ENCODE measurements around the gene ROBO1.

The ROBO1 gene

DNA sequence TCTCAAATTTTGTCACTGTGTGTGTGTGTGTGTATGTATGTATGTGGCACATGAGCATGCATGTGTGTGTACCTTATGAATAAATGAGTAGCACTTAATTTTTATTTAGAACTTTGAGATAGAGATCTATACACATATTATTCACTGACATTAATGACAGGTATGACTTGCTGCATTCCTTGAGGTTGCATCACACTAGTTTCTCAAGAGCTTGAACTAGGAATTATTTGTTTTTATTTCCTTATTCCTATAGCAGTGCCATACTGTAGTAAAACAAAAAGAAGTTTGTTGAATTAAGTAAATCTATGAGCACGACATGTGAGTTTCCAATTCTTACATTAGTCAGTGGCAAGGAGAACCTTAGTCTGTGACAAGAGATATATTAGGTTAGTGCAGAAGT, 943.9 kb downstream of the ROBO1 start:
- DNase-seq = no peak

DNA sequence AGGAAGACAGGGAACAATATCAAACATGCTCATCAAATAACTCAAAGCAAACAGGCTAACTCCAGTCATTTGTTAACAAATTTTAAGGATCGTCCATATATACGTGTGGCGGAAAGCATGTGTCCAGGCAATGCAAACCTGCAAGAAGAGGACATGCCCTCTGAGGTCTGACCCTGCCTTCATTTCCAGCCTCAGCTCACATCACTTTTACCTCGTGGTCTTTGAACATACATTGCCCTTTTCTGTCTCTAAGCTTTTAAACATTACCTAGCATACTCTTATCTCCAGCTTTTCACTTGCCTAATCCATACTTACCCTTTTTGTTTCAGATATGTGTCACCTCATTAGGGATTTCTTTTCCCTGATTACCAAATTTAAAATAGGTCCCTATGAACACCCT, 944.4 kb downstream of the ROBO1 start:
- no peak for DNase-seq

DNA sequence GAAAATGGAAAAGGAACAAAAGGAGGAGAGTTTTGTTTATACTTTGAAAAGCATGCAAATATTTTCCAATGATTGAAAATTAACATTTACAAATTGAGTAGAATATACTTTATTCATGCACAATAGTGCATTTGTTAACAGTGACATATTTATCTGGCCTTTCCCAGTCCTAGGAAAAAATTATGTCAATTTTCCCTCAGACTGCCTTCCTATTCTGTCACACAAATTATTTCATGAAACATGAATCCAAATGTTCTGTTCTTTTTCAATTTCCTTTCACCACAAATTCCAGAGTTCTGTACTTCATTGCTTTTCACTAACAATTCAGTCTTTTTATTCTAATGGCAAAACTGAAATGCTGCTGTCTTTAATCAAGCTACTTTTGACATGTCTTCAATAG, 945.1 kb downstream of the ROBO1 start:
- DNase-seq = no peak

DNA sequence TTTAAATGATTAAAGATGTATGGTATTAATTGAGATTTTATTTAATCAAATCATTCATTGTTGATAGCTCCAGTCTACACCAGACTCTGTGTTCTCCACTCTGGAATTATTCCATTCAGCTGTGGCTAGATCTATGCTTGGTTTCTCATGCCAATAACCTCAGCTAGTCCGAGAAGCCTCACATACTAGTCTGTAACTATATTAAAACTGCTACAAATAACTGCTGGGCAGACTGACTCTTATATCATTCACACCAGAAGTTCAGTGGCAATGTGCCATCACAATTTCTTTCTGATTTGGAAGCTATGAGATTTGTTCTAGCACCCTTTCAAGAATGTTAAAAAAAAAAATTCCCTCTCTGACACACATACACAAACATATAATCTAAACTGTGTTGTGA, 947.3 kb downstream of the ROBO1 start:
- DNase-seq = no peak

DNA sequence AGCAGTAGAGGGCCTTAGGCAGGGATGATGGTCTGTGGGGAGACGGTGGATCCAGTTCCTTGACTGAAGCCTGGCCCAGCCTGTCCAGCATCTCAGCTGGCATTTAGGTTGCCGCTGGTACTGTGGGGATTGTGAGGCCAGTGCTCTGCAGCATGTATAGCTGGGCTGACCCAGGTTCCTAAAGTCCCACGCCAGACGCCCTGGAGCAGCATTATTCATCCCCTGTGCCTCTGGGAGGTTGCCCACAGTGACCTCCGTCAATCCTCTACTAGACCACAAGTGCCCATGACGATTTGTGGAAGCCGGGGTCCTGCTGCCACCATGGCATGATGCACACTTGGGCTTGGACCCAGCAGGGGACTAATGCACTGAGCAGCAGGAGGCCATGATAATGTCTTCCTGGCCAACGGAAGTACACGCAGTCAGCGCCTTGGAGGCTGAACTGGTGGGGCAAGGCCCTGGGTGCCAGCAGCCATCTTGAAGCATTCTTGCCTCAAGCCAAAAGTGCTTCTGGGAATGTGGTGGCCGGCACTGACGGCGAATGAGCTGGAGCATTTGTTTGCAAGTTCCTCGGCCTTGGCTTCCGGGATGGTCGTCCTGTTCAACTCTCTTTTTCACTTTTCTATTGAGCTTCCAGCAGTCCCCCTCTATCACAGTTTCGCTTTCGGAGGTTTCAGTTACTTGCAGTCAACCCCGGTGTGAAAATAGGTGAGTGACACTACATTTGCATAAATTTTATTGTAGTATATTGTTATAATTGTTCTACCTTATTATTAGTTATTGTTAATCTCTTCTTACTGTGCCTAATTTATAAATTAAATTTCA, 949.4 kb downstream of the ROBO1 start:
- DNase-seq = no peak

DNA sequence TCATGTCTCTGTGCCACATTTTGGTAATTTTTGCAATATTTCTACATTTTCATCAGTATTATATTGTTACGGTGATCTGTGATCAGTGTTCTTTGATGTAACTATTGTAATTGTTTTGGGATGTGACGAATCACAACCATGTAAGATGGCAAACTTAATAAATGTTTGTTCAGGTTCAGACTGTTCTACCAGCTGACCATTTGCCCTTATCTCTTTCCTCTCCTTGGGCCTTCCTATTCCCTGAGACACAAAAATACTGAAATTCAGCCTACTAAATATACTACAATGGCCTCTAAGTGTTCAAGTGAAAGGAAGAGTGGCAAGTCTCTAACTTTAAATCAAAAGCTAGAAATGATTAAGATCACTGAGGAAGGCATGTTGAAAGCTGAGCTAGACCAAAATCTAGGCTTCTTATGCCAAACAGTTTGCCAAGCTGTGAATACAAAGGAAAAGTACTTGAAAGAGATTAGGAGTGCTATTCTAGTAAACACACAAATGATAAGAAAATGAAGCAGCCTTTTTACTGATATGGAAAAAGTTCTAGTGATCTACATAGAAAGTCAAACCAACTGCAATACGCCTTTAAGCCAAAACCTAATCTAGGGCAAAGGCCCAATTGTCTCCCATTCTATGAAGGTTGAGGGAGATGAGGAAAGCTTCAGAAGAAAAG, 952.8 kb downstream of the ROBO1 start:
- no peak for DNase-seq

DNA sequence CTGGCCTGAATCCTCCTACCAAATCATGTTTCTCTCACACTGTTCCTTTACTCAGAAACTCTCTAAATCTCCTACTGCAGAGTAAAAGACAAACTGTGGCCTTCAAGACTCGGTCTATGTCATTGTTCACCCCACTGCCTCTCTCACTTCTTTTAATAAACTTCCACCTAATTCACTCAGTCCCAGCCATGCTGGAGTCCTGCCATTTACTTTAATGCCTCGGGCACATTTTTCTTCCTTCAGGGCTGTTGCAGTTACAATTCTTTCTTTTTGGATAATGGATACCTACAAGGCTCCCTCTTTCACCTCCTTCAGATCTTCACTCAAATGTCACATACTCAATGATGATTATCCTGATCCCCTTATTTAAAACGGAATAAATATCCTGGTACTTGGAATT, 955.6 kb downstream of the ROBO1 start:
- no peak for DNase-seq

DNA sequence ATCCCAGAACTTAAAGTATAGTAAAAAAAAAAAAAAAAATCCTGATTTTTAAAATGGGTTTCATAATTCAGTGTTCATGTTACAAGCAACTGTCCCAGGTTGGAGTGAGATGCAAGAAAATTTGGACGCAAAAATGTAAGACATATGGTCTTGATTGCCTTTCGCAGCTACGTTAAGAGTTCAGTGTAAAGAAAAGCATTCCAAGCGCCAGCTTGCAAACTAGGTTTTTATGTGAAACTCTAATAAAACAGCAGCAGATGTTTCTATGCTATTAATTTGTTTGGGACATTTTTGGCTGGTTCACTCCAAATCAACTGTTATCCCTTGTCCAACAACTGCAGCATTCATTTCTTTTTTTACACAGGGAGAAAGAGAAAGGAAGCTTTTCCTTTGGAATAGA, 957.8 kb downstream of the ROBO1 start:
- DNase-seq = no peak

DNA sequence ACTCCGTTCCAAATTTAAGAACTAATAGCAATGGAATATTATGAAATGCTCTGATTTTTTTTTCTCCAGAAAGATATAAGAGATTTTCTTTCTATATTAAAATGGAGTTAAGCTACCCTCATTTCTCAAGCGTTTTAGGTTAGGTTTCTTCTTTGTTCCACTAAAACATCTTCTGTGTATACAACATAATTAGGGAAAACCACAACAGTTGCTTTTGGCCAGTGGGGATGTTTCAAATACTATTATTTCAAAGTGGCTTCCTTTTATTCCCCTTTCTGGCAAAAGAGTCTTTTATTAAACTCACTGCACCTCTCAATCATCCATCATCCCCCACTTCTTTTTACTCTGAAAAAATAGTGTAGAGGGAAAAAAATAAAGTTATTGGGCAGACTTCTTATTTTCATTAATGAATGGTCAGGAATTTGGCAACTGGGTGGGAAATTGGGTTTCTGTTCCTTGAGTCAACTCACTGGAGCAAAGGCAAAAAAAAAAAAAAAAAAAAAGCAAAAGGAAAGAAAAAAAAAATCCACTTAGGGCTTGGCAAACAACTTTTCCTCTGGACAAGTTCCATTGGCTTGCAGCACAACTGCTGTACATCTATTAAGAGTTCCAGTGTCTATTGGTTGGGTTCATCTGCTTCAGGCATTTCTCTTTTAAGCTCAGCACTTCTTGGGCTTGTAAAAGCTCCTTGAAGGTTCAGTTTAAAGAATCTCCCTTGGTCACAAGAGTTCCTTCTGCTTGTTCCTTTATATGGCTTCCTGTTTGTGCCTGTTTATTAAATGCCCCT, 963.4 kb downstream of the ROBO1 start:
- no peak for DNase-seq

DNA sequence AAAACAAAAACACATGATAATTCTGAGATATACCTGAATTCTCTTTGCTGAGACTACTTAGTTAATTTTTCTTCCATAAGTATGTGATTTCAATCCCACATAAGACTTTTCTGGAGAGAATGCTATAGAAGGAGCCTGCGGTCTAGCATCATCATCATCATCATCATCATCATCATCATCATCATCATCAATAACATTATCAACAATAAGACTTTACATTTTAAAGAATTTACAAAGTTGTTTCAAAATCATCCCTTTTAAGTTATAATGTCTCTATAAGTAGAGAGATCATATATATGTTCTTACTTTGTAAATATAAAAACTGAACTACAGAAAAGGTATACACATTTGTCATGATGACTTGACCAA, 965.3 kb downstream of the ROBO1 start:
- no peak for DNase-seq

DNA sequence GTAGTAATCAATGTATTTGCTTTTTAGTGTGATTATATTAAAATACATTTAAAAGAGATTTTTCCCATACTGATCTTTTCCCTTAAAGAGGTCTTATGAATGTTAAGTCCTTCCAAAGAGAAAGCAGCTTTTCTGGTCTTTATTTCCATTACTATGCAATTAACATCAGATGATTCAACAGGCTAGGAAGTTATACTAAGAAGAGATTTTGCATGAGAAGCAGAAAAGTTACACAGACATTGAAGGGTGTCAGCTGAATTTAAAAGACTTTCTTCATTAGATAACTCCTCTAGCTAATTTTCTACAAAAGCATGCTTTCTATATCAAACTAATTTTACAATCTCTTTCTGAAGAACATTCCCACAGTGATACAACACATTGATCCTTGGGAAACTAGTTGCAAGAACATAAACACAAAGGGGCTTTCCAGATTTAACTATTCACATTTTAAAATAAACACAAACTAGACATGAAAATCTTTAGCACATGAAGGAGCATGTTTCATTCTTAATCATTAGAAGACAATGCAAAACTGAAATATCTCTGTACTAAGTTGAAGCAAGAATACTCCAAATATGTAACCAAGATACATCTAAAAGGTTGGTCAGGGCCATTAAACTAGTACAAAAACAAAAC, 965.8 kb downstream of the ROBO1 start:
- no peak for DNase-seq

DNA sequence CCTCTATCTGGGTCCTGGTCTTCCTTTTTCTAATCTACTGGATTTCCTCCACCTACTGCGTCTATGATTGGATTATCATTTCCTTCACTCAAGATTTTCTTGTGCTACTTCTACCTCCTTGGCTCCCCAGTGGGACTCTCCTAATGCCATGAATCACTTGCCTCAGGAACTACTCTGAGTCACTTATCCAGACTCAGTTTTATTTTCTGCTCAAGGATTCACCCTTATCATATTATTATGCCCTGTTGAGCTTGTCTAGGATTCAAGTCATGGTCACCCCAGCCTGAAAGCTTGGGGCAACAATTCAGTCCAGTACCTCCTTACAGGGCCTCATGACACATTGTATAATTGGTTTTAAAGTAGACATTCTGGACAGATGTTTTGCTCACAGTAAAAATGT, 968.1 kb downstream of the ROBO1 start:
- DNase-seq = no peak

DNA sequence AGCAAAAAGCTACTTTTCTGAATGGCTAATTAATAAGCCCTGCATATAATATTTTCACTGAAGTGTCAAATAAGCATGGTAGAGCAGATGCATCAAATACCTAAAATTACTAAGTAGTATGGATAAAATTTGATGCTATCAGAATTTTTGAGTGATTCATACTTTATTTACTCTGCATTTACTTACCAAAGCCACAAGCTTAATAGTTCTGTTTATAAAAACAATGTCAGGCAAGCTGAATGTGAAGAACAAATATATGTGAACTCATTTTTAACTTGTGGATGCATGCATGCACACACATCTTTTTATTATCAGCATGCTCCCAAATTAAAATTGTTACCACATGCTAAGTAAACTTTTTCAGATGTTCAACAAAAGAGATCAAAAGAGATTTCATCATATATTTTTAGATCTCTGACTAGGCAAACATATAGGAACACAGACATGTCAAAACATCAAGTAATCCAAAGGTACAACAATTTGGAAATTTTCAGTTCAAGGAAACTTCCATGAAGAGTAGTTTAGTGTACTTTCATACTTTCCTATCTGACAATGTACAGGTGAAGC, 969.4 kb downstream of the ROBO1 start:
- DNase-seq = no peak

DNA sequence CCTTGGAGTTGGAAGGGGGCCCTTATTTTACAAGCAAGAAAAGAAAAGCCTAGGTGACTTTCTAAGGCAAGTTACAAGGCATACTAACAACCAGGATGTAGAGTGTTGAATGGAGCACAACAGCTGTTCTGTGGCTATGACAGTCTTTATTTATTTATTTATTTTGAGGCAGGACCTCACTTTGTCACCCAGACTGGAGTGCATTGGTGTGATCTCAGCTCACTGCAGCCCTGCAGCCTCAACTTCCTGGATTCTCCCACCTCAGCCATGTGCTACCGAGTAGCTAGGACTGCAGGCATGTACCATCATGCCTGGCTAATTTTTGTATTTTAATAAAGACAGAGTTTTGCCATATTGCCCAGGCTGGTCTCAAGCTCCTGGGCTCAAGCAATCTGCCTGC, 973.4 kb downstream of the ROBO1 start:
- no peak for DNase-seq

DNA sequence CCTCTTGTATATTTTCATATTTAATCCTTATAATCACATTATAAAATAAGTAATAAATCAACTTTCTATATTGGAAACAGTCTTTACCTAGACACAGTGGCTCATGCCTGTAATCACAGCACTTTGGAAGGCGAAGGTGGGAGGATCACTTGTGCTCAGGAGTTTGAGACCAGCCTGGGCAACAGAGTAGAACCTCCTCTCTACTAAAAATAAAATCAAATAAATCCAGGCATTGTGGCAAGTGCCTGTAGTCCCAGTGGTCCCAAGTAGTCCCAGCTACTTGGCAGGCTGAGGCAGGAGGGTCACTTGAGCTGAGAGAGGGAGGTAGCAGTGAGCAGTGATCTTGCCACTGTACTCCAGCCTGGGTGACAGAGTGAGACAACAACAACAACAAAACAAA, 975.1 kb downstream of the ROBO1 start:
- no peak for DNase-seq

DNA sequence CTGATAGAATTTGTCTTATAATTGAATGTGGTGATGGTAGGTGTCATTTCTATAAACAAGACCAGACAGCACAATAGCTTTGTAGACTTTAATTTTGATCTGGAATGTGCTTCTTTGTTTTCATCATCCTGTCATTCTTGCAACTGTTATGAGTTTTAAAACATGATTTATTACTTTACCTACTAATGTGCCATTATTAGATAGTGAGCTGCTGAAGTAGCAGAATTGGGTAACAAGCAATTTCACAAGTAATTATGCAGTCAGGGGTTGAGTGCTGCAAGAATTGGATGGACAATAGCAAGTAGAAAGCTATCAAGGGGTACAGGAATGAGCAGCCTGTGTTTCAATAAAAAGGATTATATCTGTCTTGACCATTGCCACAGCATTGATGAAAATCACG, 975.6 kb downstream of the ROBO1 start:
- no peak for DNase-seq

DNA sequence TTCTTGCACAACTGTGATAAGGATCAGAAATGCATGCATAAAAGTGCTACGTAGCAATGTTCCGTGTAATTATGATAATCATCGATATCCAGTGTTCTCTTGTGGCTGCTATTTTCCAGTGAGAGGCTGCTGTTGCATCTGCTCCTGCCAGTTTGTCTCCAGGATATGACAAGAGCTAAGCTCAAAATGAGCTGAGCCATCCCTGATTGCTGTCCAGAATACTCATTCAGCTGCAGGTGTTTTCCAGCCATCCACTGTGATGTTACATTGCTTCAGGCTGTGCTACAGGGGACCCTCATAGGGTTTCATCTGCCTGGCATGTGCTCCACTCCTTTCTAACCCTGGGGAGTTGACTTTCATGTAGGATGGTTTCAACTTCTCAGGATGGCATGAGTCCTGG, 976.0 kb downstream of the ROBO1 start:
- no peak for DNase-seq

DNA sequence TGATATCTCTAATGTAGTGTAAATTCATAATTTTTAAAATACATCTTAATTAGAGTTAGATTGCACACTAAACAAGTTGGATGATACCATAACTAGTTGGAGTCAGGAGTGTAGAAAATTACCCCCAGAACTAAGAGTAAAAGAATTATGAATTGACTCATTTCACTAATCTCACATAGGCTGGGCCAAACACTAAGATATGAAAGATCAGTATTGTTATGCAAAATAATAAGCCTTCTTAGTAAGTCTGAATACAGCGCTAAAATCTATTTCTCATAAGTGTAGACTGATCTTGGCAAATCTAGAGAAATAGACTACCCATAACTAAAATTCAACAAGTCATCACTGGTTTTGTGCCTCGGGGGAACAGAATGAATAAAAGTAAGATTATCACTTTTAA, 979.0 kb downstream of the ROBO1 start:
- no peak for DNase-seq

DNA sequence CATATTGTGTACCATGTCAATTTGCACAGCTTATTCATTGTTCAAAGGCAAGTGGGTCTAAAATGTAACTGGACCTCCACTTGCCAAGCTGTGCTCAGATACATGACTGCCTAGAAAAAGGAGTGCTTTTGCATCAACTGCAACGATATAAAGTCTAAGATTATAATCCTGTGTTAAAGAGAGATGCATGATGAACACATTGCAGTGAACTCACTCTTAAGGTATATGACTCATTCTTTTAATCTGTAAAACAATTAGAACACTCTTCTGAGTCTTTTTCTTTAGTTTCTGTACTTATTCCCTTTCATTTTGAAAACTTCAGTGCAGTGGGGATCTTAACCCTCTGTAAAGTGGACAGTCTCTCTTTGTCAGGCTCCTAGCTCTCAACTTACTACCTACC, 982.8 kb downstream of the ROBO1 start:
- no peak for DNase-seq

DNA sequence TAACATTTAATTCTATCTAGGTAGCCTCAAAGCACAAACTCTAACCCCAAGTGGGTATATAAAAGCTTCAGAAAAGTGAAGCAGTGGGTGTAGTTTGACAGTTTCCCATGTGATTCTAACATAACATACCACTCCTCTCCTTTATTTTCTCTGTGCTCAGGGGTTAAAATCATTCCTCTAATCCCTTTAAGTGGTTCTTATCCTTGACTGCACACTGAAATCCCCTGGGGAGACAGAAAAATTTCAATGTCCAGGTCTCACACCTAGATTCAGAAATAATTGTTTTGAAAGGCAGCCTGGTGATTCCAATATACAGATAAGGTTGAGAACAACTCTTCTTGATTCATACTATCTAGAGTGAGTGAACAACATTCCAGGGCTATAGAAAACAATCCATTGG, 986.4 kb downstream of the ROBO1 start:
- no peak for DNase-seq

DNA sequence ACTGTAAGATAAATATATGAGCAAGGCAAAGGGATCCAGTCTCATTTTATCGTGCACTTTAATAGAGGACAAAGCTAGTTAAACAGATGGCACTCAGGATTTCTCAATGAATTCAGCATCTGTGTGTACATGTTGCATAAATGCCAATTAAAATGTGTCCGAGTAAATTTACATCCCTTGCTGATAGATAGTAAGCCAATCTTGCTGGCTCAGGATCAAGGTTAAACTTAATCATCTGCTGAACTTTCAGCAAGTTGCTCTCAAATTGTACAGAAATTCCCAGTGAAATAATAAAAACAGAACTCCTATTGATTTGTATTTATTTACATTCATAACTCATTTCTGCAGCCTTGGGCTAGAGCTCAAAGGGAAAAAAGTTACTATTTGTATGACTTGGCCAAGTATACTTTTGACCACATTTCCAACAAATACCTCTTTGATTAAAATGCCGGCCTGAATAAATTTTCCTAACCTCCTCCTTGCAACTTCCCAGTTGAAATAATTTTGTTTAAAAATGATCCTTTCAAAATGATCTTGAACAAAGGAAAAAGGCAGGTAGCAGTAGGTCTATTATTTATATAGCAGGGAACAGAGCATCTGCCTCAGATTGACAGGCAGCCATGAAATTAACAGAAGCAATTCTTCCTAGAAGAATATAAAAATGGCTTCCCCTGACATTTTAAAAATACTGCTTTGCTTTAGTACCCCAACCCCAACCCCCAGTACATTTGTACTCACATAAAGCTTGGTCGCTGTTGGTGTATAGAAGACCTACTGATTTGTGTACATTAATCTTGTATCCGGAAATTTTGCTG, 1001.9 kb downstream of the ROBO1 start:
- DNase-seq = no peak

DNA sequence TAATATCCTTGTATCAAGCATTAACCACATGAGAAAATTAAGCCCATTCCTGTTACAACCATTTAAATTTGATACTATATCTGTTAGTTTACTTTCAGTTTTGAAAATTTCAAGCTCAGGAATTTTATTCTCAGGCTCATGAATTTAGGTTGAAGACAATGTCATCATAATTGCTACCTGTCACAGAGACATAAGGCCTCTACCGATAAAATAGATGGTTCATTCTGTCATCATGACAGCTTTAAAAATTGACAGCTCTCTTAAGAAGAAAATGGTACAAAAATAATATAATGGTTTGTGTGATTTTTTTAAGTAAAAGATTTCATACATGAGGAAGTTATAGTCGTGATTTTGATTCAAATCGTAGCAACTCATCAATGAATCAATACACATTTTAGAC, 1003.2 kb downstream of the ROBO1 start:
- DNase-seq = no peak

Data from stimulated activated CD4-positive, alpha-beta T cell treated with anti-CD3 and anti-CD28 coated beads, Interleukin-2, amount 100 ng/mL, for 48 hours (primary cell).